Karpas-422 (cell line): ENCODE results near the gene MACROD2. TPM values are rescaled to one million over a fixed set of nuclear protein-coding genes. Genes with fewer than 3 reads are reported as not detected.

Source experiments
- DNase-seq: peaks from one replicate; pipeline ENCODE4 v3.0.0-alpha.2; 2015
- H2AFZ ChIP-seq: fragments of 200-600 bp; sonication (generic); 2 replicates; pipeline ENCODE4 v1.6.1; 2014; ENCODE audit warnings: antibody characterized with exemption, low read length, mixed read lengths
- H3K27ac ChIP-seq: fragments of 200-600 bp; sonication (generic); 2 replicates; pipeline ENCODE4 v1.5.1; 2014; ENCODE audit warnings: mild to moderate bottlenecking, low read length, moderate library complexity
- H3K27me3 ChIP-seq: fragments of 200-600 bp; sonication (generic); 2 replicates; pipeline ENCODE4 v1.6.1; 2014; ENCODE audit warnings: low read length, mixed read lengths
- H3K36me3 ChIP-seq: fragments of 200-600 bp; sonication (generic); 2 replicates; pipeline ENCODE4 v1.6.1; 2014; ENCODE audit warnings: low read length, mixed read lengths; ENCODE audit not compliant: insufficient read depth
- H3K4me1 ChIP-seq: fragments of 200-600 bp; sonication (generic); 2 replicates; pipeline ENCODE4 v1.6.1; 2014; ENCODE audit warnings: mild to moderate bottlenecking, low read length, mixed read lengths
- H3K4me2 ChIP-seq: fragments of 200-600 bp; sonication (generic); 2 replicates; pipeline ENCODE4 v1.6.1; 2014; ENCODE audit warnings: low read length, low read depth, mild to moderate bottlenecking; ENCODE audit not compliant: poor library complexity, severe bottlenecking
- H3K4me3 ChIP-seq: fragments of 200-600 bp; sonication (generic); 2 replicates; pipeline ENCODE4 v1.5.1; 2014; ENCODE audit warnings: mild to moderate bottlenecking, antibody characterized with exemption, low read length, mixed read lengths
- H3K79me2 ChIP-seq: fragments of 200-600 bp; sonication (generic); 2 replicates; pipeline ENCODE4 v1.6.1; 2014; ENCODE audit warnings: mild to moderate bottlenecking, low read length, mixed read lengths
- H3K9ac ChIP-seq: fragments of 200-600 bp; sonication (generic); 2 replicates; pipeline ENCODE4 v1.6.0; 2014; ENCODE audit warnings: low read length
- H3K9me2 ChIP-seq: fragments of 200-600 bp; sonication (generic), shearing (Covaris generic); replicated peaks from 2 replicates; pipeline ENCODE4 v1.6.0; 2014; ENCODE audit warnings: mild to moderate bottlenecking, low read length, moderate library complexity; ENCODE audit not compliant: insufficient read depth
- H3K9me3 ChIP-seq: fragments of 300-700, 200-600 bp; sonication (generic); 2 replicates; pipeline ENCODE4 v1.6.1; 2014; ENCODE audit warnings: low read length, mixed read lengths
- H4K20me1 ChIP-seq: fragments of 200-600 bp; sonication (generic); 2 replicates; pipeline ENCODE4 v1.6.1; 2014; ENCODE audit warnings: mild to moderate bottlenecking, antibody characterized with exemption, low read length, low read depth; ENCODE audit not compliant: insufficient read depth
- total RNA-seq: library from RNA; depleted of rRNA; stranded (reverse); fragments of >200 nt; shearing (Covaris generic); gene quantifications from 2 replicates; pipeline ENCODE4 v1.2.3, GENCODE V29; 2014; ENCODE audit warnings: low replicate concordance

MACROD2 gene
- total RNA-seq, 1 experiment from 2014 or later = 0.15 TPM

- H3K4me2 ChIP-seq = no peak overlapping the region
- no peaks in the 10 kb centered on the region for H3K9me2 ChIP-seq
- DNase-seq = no peak
- H3K79me2 ChIP-seq = no peaks in the 10 kb centered on the region
- peaks cover 10% of the 10 kb centered on the region for H3K4me1 ChIP-seq
- no peak overlapping the region for H3K27ac ChIP-seq
- no peaks in the 10 kb centered on the region for H3K9me3 ChIP-seq
- H2AFZ ChIP-seq = no peak overlapping the region
- H3K36me3 ChIP-seq = no peaks in the 10 kb centered on the region
- no peak overlapping the region for H3K4me3 ChIP-seq
- no peak overlapping the region for H3K9ac ChIP-seq
- H4K20me1 ChIP-seq = no peaks in the 10 kb centered on the region
- H3K27me3 ChIP-seq = 0 out of 2 replicates have a peak, but pooled peaks cover 4% of the 10 kb centered on the region
Measured at GRCh38 chr20:15774926-15775325, 1779.6 kb downstream of the MACROD2 start.

GRCh38 chr20:15776770-15777466 is 1781.6 kb downstream of the MACROD2 start:
- Histone ChIP-seq H3K4me2 (no peak overlapping the region), H3K4me1 (peaks cover 10% of the 10 kb centered on the region), H3K9me3 (no peaks in the 10 kb centered on the region), H3K4me3 (no peak overlapping the region), H3K36me3 (no peaks in the 10 kb centered on the region), H3K9me2 (no peaks in the 10 kb centered on the region), H3K27ac (no peak overlapping the region), H2AFZ (no peak overlapping the region), H3K79me2 (no peaks in the 10 kb centered on the region), H3K9ac (no peak overlapping the region), H4K20me1 (no peaks in the 10 kb centered on the region), H3K27me3 (no peaks in the 10 kb centered on the region)
- no peak for DNase-seq

- no peaks in the 10 kb centered on the region for H3K27me3 ChIP-seq
- H2AFZ ChIP-seq = no peak overlapping the region
- no peak overlapping the region for H3K27ac ChIP-seq
- H3K9me2 ChIP-seq = no peaks in the 10 kb centered on the region
- no peak for DNase-seq
- H3K9me3 ChIP-seq = no peaks in the 10 kb centered on the region
- no peak overlapping the region for H3K4me3 ChIP-seq
- H3K4me2 ChIP-seq = no peak overlapping the region
- H3K9ac ChIP-seq = no peak overlapping the region
- H3K36me3 ChIP-seq = no peaks in the 10 kb centered on the region
- H4K20me1 ChIP-seq = no peaks in the 10 kb centered on the region
- H3K79me2 ChIP-seq = no peaks in the 10 kb centered on the region
- H3K4me1 ChIP-seq = peaks cover 10% of the 10 kb centered on the region
Measured at GRCh38 chr20:15784020-15784419, 1788.7 kb downstream of the MACROD2 start.

GRCh38 chr20:15789079-15789478 is 1793.8 kb downstream of the MACROD2 start:
- Histone ChIP-seq H3K4me1 (peaks cover 28% of the 10 kb centered on the region), H3K36me3 (no peaks in the 10 kb centered on the region), H2AFZ (peak overlapping the region; percentile 71), H3K9me3 (no peaks in the 10 kb centered on the region), H3K9me2 (no peaks in the 10 kb centered on the region), H3K27me3 (no peaks in the 10 kb centered on the region), H3K9ac (peak overlapping the region; percentile 22; the same call in 1 of the 2 replicates), H3K27ac (no peak overlapping the region), H3K4me2 (peak overlapping the region; percentile 66), H3K79me2 (no peaks in the 10 kb centered on the region), H4K20me1 (no peaks in the 10 kb centered on the region), H3K4me3 (peak overlapping the region; percentile 9)
- DNase-seq = no peak

DNA sequence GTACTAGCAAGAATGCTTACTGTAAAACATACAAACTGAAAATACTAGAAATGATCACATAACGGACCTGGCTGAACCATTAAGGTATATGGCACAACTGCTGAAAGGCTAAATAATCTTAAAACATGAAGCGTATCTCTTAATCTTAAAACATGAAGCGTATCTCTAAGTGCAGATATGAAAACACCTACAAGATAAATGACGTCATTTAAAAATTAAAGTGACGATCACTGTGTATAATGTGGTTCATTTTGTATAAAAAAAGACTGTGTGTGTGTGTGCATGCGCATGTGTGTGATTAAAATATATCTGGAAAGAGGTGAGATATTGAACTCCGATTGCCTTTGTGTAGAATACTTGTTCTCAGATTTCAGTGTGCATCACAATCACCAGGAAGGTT is 1797.5 kb downstream of the MACROD2 start:
- H3K9me2 ChIP-seq = no peaks in the 10 kb centered on the region
- H4K20me1 ChIP-seq = no peaks in the 10 kb centered on the region
- H3K9ac ChIP-seq = no peak overlapping the region
- no peak overlapping the region for H2AFZ ChIP-seq
- H3K4me1 ChIP-seq = peaks cover 34% of the 10 kb centered on the region
- no peaks in the 10 kb centered on the region for H3K27me3 ChIP-seq
- DNase-seq = no peak
- no peak overlapping the region for H3K27ac ChIP-seq
- no peak overlapping the region for H3K4me3 ChIP-seq
- H3K79me2 ChIP-seq = no peaks in the 10 kb centered on the region
- no peaks in the 10 kb centered on the region for H3K36me3 ChIP-seq
- H3K4me2 ChIP-seq = no peak overlapping the region
- H3K9me3 ChIP-seq = no peaks in the 10 kb centered on the region

DNA sequence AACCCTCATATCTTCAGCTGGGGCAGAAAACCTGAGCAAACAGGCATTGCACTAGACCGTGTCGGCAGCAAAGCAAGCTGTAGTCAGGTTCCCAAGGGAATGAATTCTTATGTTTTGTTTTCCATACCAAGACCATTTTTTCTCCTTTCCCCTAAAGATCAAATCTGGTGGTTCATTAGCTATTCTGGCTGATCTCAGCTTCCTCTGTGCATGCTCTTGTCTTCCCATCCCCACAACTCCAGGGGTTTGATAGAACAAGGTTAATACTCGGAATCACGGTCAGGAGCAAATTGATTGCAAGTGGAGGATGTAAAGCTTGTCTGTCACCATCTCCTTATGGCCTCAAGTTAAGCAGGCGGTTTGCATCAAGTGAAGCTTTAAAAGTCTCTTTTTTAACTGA is 1799.1 kb downstream of the MACROD2 start:
- Histone ChIP-seq H3K9me2 (no peaks in the 10 kb centered on the region), H3K27me3 (no peaks in the 10 kb centered on the region), H3K27ac (no peak overlapping the region), H4K20me1 (no peaks in the 10 kb centered on the region), H3K9ac (no peak overlapping the region), H3K4me1 (peaks cover 19% of the 10 kb centered on the region), H3K9me3 (no peaks in the 10 kb centered on the region), H3K4me3 (no peak overlapping the region), H3K79me2 (no peaks in the 10 kb centered on the region), H3K4me2 (peak overlapping the region; percentile 23), H2AFZ (no peak overlapping the region), H3K36me3 (no peaks in the 10 kb centered on the region)
- no peak for DNase-seq

DNA sequence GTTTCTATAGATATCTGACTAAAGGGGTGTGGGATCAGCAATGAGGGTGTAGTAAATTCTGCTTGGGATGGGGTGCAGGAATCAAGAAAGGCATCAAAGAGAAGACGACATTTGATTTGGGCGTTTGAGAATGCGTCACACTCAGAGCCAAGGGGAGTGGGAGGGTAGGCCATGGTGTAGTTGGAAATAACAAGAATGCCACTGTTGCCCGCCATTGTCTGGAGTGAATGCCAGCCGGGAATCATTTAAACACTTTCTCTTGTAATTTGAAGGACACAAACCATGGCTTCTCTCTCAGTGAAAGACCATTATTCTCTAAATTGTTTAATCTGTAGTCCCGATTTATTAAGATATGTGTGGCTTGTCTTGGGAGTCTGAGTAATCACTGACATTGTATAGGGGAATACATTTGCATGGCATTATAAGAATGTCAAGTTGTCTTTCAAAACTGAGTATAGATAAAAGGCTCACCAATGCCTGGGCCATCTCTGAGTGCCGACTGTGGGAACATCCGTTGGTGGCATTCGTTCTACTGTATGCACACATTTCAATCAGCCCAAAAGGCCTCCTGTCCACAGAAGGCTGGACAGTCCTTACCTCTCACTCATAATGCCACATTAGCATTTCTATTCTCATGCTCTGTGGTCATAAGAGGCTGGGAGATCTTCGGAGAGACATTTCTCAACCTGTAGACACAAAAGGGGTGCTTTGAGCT is 1800.1 kb downstream of the MACROD2 start:
- H3K9me2 ChIP-seq = no peaks in the 10 kb centered on the region
- no peak overlapping the region for H3K9ac ChIP-seq
- no peaks in the 10 kb centered on the region for H3K9me3 ChIP-seq
- no peaks in the 10 kb centered on the region for H3K79me2 ChIP-seq
- no peak overlapping the region for H3K27ac ChIP-seq
- peaks cover 9% of the 10 kb centered on the region for H3K4me1 ChIP-seq
- no peaks in the 10 kb centered on the region for H3K27me3 ChIP-seq
- H3K4me3 ChIP-seq = no peak overlapping the region
- H3K36me3 ChIP-seq = no peaks in the 10 kb centered on the region
- no peak overlapping the region for H2AFZ ChIP-seq
- H3K4me2 ChIP-seq = no peak overlapping the region
- H4K20me1 ChIP-seq = no peaks in the 10 kb centered on the region
- DNase-seq = no peak

DNA sequence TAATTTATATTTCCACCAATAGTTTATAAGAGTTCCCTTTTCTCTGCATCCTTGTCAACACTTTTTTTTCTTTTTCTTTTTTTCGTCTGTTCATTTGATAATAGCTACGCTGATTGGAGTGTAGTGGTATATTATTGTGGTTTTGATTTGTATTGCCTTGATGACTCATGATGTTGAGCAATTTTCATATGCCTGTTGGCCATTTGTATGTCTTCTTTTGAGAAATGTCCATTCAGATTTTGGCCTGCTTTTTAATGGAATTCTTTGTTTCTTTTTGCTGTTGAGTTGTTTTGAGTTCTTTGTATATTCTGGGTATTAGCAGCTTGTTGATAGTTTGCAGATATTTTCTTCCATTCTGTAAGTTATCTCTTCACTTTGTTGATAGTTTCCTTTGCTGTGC is 1804.6 kb downstream of the MACROD2 start:
- H3K4me1 ChIP-seq = no peaks in the 10 kb centered on the region
- H2AFZ ChIP-seq = no peak overlapping the region
- H3K36me3 ChIP-seq = no peaks in the 10 kb centered on the region
- H3K27ac ChIP-seq = no peak overlapping the region
- no peaks in the 10 kb centered on the region for H4K20me1 ChIP-seq
- no peaks in the 10 kb centered on the region for H3K79me2 ChIP-seq
- H3K9ac ChIP-seq = no peak overlapping the region
- no peaks in the 10 kb centered on the region for H3K9me2 ChIP-seq
- no peak overlapping the region for H3K4me2 ChIP-seq
- H3K27me3 ChIP-seq = no peaks in the 10 kb centered on the region
- DNase-seq = no peak
- no peak overlapping the region for H3K4me3 ChIP-seq
- H3K9me3 ChIP-seq = no peaks in the 10 kb centered on the region
